GM13976 (cell line): Measurements from ENCODE around the gene PLA1A.

Experiments
- DNase-seq: peaks from one replicate; pipeline ENCODE4 v3.0.0; 2012; ENCODE audit warnings: low spot score
- CTCF ChIP-seq: IDR thresholded peaks from 2 replicates; pipeline ENCODE4 v1.5.1; 2012; ENCODE audit warnings: borderline replicate concordance, mild to moderate bottlenecking; ENCODE audit not compliant: insufficient read depth; ENCODE audit errors: extremely low read depth, missing control alignments, control extremely low read depth
- in situ Hi-C: fragments of 300-500 bp; cut with MboI; formaldehyde crosslinking; loops from one replicate; pipeline ENCODE4 v1.12.0; 2022; ENCODE audit warnings: low sequenced_read_pairs, mixed read lengths, inconsistent platforms; ENCODE audit not compliant: unreplicated experiment

Gene PLA1A

DNA sequence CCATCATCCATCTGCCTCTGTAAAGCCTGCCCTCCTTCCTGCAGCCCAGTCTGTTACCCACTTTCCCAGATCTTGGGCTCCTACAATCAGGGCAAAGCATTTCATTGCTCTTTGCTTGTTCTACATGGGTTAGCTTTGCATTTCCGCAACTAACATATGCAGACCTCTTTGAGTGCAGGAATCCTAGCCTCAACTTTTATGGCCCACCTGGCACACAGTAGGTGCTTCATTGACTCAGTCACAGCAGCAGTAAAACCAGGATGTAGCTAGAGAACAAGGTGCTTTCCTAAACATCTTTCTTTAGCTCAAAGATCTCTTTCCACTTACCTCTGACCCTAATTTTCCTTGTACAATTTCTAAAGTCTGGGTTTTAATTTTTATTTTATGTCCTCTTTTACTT is 41.8 kb upstream of the PLA1A start:
- no peak for TF ChIP-seq CTCF
- no peak for DNase-seq
- in situ Hi-C loops, result no loop called here

GRCh38 chr3:119557192-119557876 is 40.4 kb upstream of the PLA1A start:
- in situ Hi-C loops, result no loop called here
- no peak for DNase-seq
- TF ChIP-seq CTCF, result no peak

DNA sequence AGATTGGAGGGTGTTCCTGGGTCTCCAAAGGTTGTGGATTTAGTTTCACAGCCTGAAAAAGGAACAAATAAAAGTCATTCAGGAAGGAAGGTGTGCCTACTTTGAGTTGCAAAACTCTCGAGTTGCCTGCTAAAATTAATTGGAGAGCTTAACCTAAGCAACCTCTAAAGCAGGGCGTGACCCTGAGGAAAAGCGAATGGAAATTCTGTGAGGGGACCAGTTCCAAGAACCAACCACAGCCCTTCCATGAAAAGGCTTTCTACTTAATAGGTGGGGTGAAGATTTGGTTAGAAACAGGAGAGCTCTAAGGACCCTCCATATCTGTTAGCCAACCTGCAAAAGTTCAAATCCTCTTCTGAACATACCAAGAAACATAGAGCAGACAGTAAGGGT is 39.8 kb upstream of the PLA1A start:
- no peak for DNase-seq
- in situ Hi-C loops, result no loop called here
- TF ChIP-seq CTCF, result no peak

DNA sequence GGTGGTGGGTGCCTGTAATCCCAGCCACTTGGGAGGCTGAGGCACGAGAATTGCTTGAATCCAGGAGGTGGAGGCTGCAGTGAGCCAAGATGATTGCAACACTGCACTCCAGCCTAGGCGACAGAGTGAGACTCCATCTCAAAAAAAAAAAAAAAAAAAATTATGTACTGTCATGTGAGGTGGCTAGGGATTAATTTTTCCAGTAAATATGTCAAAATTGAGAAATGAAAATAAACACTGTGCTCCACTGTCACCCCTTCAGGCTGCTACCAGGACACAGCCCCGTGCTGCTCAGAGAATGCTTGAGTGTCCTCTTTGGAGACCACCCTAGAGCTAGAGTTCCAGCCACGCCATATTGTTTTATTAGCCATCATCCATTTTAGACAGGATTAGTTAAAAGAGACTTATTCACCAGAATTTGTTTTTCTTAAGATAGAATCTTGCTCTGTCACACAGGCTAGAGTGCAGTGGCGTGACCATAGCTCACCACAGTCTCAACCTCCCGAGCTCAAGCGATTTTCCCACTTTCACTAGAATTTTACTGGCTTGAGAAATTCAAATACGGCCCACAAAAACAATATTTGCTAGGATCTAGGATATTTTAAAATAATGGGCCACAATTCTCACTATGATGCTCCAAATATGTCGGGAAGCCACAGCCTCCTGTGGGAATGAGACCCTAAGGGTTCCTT is 38.9 kb upstream of the PLA1A start:
- DNase-seq, result no peak
- in situ Hi-C loops, result no loop called here
- TF ChIP-seq CTCF, result no peak

GRCh38 chr3:119559441-119559963 is 38.2 kb upstream of the PLA1A start, which contains the start of gene CD80:
Gene CD80, minus strand, starts transcription at chr3:119559614. Its CDS starts 1,886 bp downstream, at chr3:119557728.
- peak; percentile 59 for DNase-seq
- peak; percentile 64 for TF ChIP-seq CTCF
- in situ Hi-C loops, result no loop called here

DNA sequence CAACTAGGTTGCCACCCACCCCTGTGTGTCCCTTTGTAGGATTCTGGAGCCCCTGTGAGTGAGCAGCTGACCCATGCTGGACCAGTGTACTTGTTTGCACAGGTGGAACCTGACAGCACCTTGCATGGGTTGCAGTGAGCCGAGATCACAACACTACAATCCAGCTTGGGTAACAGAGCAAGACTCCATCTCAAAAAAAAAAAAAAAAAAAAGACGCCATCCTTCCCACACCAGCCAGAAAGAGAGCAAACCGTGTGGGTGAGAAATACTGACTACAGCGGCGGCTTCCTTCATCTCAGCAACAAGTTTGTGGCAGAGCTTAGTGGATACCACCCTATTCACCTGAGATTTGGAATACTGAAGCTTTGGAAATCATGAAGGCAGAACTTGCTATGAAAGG is 37.5 kb upstream of the PLA1A start:
- DNase-seq, result no peak
- in situ Hi-C loops, result loop anchor here (10.0 kb wide), 1 partner anchor 125 kb away; no protein-coding TSS in a partner anchor
- TF ChIP-seq CTCF, result no peak
